ENCODE results near the gene NTRK2. TPM values are rescaled to one million over a fixed set of nuclear protein-coding genes. Genes with fewer than 3 reads are reported as not detected.

The NTRK2 gene
- total RNA-seq, 6 experiments from 2014 or later, result 0.11 to 0.83 (median 0.25) TPM

GRCh38 chr9:84831377-84831776 is 161.8 kb downstream of the NTRK2 start:
- TF ChIP-seq, protein P1, sequence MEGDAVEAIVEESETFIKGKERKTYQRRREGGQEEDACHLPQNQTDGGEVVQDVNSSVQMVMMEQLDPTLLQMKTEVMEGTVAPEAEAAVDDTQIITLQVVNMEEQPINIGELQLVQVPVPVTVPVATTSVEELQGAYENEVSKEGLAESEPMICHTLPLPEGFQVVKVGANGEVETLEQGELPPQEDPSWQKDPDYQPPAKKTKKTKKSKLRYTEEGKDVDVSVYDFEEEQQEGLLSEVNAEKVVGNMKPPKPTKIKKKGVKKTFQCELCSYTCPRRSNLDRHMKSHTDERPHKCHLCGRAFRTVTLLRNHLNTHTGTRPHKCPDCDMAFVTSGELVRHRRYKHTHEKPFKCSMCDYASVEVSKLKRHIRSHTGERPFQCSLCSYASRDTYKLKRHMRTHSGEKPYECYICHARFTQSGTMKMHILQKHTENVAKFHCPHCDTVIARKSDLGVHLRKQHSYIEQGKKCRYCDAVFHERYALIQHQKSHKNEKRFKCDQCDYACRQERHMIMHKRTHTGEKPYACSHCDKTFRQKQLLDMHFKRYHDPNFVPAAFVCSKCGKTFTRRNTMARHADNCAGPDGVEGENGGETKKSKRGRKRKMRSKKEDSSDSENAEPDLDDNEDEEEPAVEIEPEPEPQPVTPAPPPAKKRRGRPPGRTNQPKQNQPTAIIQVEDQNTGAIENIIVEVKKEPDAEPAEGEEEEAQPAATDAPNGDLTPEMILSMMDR (IDR thresholded peaks at IDR 0.05), result no peak
- H3K4me3 Mint-ChIP-seq, result no peak overlapping the region
- H3K9me3 Mint-ChIP-seq, result no peaks in the 10 kb centered on the region; the same call in 1 of the 2 replicates
- H3K36me3 Mint-ChIP-seq (ENCODE audit: low read depth), result no peaks in the 10 kb centered on the region
- no peak for DNase-seq
- H3K27ac Mint-ChIP-seq, result no peak overlapping the region
- H3K27me3 Mint-ChIP-seq (ENCODE audit: insufficient read depth), result no peaks in the 10 kb centered on the region; the same call in none of the 2 replicates
- H3K4me1 Mint-ChIP-seq (ENCODE audit: low read depth), result no peaks in the 10 kb centered on the region

- no peaks in the 10 kb centered on the region for H3K4me1 Mint-ChIP-seq (ENCODE audit: low read depth)
- no peaks in the 10 kb centered on the region for H3K36me3 Mint-ChIP-seq (ENCODE audit: low read depth)
- no peak for DNase-seq
- no peak overlapping the region for H3K27ac Mint-ChIP-seq
- H3K27me3 Mint-ChIP-seq (ENCODE audit: insufficient read depth), result no peaks in the 10 kb centered on the region; the same call in none of the 2 replicates
- H3K9me3 Mint-ChIP-seq, result no peaks in the 10 kb centered on the region; the same call in 1 of the 2 replicates
- no peak overlapping the region for H3K4me3 Mint-ChIP-seq
- TF ChIP-seq, protein P1 (IDR thresholded peaks at IDR 0.05), result no peak
Observed at GRCh38 chr9:84832453-84832852, 162.9 kb downstream of the NTRK2 start.

DNA sequence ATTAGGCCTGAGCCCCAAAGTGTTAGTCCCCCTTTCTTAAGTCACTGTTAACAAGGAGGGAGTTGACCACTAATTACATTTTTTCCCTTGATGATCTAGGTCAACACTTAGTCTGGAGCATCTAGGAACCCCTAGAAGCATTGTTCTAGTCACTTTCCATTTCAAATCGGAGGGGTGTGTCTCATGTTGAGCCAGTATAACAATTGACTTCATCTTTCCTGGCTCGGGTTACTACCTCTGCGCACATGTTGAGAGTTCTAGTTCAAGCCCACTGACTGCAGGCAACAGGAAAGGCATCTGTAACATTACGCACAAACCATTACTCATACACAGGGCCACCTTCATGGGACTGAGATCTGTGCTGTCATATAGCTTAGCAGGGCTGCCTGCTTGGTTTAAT is 164.9 kb downstream of the NTRK2 start:
- H3K4me1 Mint-ChIP-seq (ENCODE audit: low read depth), result no peaks in the 10 kb centered on the region; the same call in 1 of the 2 replicates
- DNase-seq, result no peak
- H3K9me3 Mint-ChIP-seq, result no peaks in the 10 kb centered on the region; the same call in 1 of the 2 replicates
- H3K27me3 Mint-ChIP-seq (ENCODE audit: insufficient read depth), result no peaks in the 10 kb centered on the region; the same call in 1 of the 2 replicates
- no peak overlapping the region for H3K27ac Mint-ChIP-seq
- no peaks in the 10 kb centered on the region for H3K36me3 Mint-ChIP-seq (ENCODE audit: low read depth)
- H3K4me3 Mint-ChIP-seq, result no peak overlapping the region
- TF ChIP-seq, protein P1 (IDR thresholded peaks at IDR 0.05), result no peak

DNA sequence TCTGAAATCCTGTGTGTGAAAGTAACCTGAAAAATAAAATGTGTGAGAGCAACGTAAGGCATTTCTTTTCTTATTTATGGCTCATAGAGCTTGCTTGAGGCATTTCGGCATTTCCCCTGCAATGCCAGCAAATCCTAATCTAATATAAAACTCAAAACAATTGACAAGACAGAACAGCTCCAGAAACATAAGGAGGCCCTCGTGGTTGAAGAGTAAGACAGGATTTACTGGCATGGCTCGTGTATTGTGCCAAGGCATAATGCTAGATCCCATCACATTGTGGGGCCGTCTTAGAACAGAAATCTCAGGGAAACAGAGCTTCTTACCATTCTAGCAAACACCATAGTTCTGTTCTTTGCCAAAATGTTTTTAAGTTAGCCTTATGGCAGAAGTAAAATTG is 166.2 kb downstream of the NTRK2 start:
- Mint-ChIP-seq H3K9me3 (peaks cover 6% of the 10 kb centered on the region; the same call in 1 of the 2 replicates), H3K4me3 (no peak overlapping the region), H3K27me3 (ENCODE audit: insufficient read depth) (peaks cover 1% of the 10 kb centered on the region; the same call in 1 of the 2 replicates), H3K4me1 (ENCODE audit: low read depth) (no peaks in the 10 kb centered on the region; the same call in 1 of the 2 replicates), H3K36me3 (ENCODE audit: low read depth) (no peaks in the 10 kb centered on the region), H3K27ac (no peak overlapping the region)
- TF ChIP-seq, protein P1 (IDR thresholded peaks at IDR 0.05), result no peak
- no peak for DNase-seq

DNA sequence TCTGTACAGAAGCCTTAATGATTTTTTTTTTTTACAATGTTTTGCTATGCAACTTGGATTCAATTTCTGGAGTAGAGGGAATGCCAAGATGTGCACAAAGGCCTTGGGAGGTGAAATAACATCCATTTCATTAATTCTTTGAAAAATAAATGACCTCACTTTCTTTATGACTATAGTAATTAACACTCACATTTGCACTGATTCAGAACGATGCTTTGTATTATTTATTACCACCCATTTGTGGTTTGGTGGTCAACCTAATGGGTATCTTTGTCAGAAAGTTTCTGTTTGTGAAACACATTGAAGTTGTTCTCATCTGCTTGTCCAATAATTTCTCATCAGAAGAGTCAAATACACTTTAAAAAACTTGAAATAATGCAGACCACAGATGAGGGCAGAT is 169.3 kb downstream of the NTRK2 start:
- no peaks in the 10 kb centered on the region; the same call in 1 of the 2 replicates for H3K4me1 Mint-ChIP-seq (ENCODE audit: low read depth)
- H3K36me3 Mint-ChIP-seq (ENCODE audit: low read depth), result no peaks in the 10 kb centered on the region; the same call in 1 of the 2 replicates
- H3K9me3 Mint-ChIP-seq, result peaks cover 13% of the 10 kb centered on the region; the same call in 1 of the 2 replicates
- TF ChIP-seq, protein P1 (IDR thresholded peaks at IDR 0.05), result no peak
- no peak for DNase-seq
- no peak overlapping the region for H3K4me3 Mint-ChIP-seq
- H3K27me3 Mint-ChIP-seq (ENCODE audit: insufficient read depth), result peaks cover 1% of the 10 kb centered on the region; the same call in 1 of the 2 replicates
- no peak overlapping the region for H3K27ac Mint-ChIP-seq

Data from HFFc6 (cell line).